Left ventricle myocardium inferior (tissue), 1 donor: ENCODE measurements around the gene ABCA2. TPM values are rescaled to one million over a fixed set of nuclear protein-coding genes. Genes with fewer than 3 reads are reported as not detected.

Source experiments
- DNase-seq: peaks from one replicate; pipeline ENCODE4 v3.0.0-alpha.2; 2020
- H3K27ac ChIP-seq: fragments of 200-600 bp; replicated peaks from 2 replicates; pipeline ENCODE4 v1.8.0; 2021
- H3K27me3 ChIP-seq: fragments of 200-600 bp; 2 replicates; pipeline ENCODE4 v1.8.0; 2021; ENCODE audit warnings: low read depth
- H3K36me3 ChIP-seq: fragments of 200-600 bp; 2 replicates; pipeline ENCODE4 v1.8.0; 2021
- H3K4me1 ChIP-seq: fragments of 200-600 bp; 2 replicates; pipeline ENCODE4 v1.8.0; 2021
- H3K4me3 ChIP-seq: fragments of 200-600 bp; 2 replicates; pipeline ENCODE4 v1.8.0; 2021; ENCODE audit warnings: mild to moderate bottlenecking, moderate library complexity
- H3K9me3 ChIP-seq: fragments of 200-600 bp; replicated peaks from 2 replicates; pipeline ENCODE4 v1.8.0; 2021
- intact Hi-C: fragments of 100-400 bp; cut with micrococcal nuclease; formaldehyde crosslinking; loops from one replicate; pipeline ENCODE4 v1.11.0; 2022
- total RNA-seq: library from RNA; stranded (reverse); fragmentation: NEBNext Ultra II Directional; extraction: Animal tissue kit (Norgen Biotek cat#: 25700); gene quantifications from one replicate; pipeline ENCODE4 v1.2.1, GENCODE V29; 2021
- TF ChIP-seq, protein P1 (sequence below): fragments of 200-600 bp; IDR thresholded peaks from 2 replicates; pipeline ENCODE4 v1.8.0; 2021; ENCODE audit warnings: antibody characterized with exemption, mild to moderate bottlenecking, borderline replicate concordance
- donor health status: DM: no; HTN: yes; CAD: no; lungs with severe emphysema.

ABCA2 gene
- total RNA-seq, 1 donor from 2014 or later = 29.9 TPM

GRCh38 chr9:136992819-136993369, 35.1 kb downstream of the ABCA2 start:
- Histone ChIP-seq H3K4me3 (peak overlapping the region; percentile 74), H3K27ac (peak overlapping the region; percentile 92), H3K4me1 (peaks cover 66% of the 10 kb centered on the region), H3K36me3 (peaks cover 11% of the 10 kb centered on the region), H3K27me3 (peaks cover 50% of the 10 kb centered on the region), H3K9me3 (peaks cover 4% of the 10 kb centered on the region)
- TF ChIP-seq, protein P1, sequence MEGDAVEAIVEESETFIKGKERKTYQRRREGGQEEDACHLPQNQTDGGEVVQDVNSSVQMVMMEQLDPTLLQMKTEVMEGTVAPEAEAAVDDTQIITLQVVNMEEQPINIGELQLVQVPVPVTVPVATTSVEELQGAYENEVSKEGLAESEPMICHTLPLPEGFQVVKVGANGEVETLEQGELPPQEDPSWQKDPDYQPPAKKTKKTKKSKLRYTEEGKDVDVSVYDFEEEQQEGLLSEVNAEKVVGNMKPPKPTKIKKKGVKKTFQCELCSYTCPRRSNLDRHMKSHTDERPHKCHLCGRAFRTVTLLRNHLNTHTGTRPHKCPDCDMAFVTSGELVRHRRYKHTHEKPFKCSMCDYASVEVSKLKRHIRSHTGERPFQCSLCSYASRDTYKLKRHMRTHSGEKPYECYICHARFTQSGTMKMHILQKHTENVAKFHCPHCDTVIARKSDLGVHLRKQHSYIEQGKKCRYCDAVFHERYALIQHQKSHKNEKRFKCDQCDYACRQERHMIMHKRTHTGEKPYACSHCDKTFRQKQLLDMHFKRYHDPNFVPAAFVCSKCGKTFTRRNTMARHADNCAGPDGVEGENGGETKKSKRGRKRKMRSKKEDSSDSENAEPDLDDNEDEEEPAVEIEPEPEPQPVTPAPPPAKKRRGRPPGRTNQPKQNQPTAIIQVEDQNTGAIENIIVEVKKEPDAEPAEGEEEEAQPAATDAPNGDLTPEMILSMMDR = no peak
- intact Hi-C loops = no loop called here
- no peak for DNase-seq

- TF ChIP-seq, protein P1 = no peak
- Histone ChIP-seq H3K4me3 (peak within 1 kb of the TSS; percentile 74), H3K4me1 (peaks cover 60% of the 10 kb centered on the region), H3K27me3 (peaks cover 43% of the 10 kb centered on the region), H3K27ac (peak within 1 kb of the TSS; percentile 92), H3K9me3 (peaks cover 4% of the 10 kb centered on the region), H3K36me3 (peaks cover 11% of the 10 kb centered on the region)
- DNase-seq = peak; percentile 94
- intact Hi-C loops = no loop called here
These were observed 35.8 kb downstream of the ABCA2 start, which contains the start of gene PAXX for GRCh38 chr9:136991993-136992818. Gene PAXX (plus strand): TSS chr9:136992422. CDS start chr9:136992444, 22 bp downstream.

- intact Hi-C loops = no loop called here
- no peak for DNase-seq
- Histone ChIP-seq H3K9me3 (peaks cover 4% of the 10 kb centered on the region), H3K27ac (peak overlapping the region; percentile 92), H3K4me3 (no peak overlapping the region), H3K36me3 (peaks cover 11% of the 10 kb centered on the region), H3K4me1 (peaks cover 49% of the 10 kb centered on the region), H3K27me3 (peaks cover 32% of the 10 kb centered on the region)
- TF ChIP-seq, protein P1 = no peak
These were observed 37.7 kb downstream of the ABCA2 start for GRCh38 chr9:136990242-136990911.

- H3K4me1 ChIP-seq = peaks cover 49% of the 10 kb centered on the region
- H3K27me3 ChIP-seq = peaks cover 25% of the 10 kb centered on the region
- TF ChIP-seq, protein P1 = no peak
- no peak for DNase-seq
- no peak overlapping the region for H3K27ac ChIP-seq
- peaks cover 4% of the 10 kb centered on the region for H3K9me3 ChIP-seq
- H3K4me3 ChIP-seq = no peak overlapping the region
- H3K36me3 ChIP-seq = peaks cover 6% of the 10 kb centered on the region
- intact Hi-C loops = no loop called here
These were observed 39.2 kb downstream of the ABCA2 start for GRCh38 chr9:136988872-136989271.

DNA sequence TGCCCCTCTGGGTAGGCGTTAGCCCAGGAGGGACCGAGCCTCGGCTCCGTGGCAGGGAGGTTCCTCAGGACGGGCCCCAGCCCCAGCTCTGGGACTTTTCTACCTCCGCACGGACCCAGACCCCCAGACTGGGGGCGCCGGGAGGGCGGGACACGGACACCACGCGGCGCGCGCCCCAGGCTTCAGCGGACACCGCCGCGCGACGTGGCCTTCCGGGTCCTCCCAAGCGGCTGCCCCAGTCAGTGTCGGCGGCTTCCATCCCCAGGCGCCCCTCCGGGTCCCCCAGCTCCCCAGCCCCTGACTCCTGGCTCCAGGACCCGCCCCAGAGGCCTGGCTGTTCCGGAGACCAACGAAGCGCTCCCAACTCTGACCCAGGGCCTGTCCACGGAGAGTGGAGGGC, 42.2 kb downstream of the ABCA2 start:
- Histone ChIP-seq H3K4me1 (peaks cover 49% of the 10 kb centered on the region), H3K4me3 (peak overlapping the region; percentile 42), H3K9me3 (peaks cover 4% of the 10 kb centered on the region), H3K27ac (no peak overlapping the region), H3K36me3 (no peaks in the 10 kb centered on the region), H3K27me3 (peaks cover 15% of the 10 kb centered on the region)
- intact Hi-C loops = no loop called here
- DNase-seq = no peak
- TF ChIP-seq, protein P1 = no peak
